B cell (primary cell): ENCODE results near the gene POLE.

Experiments
- CTCF ChIP-seq: fragments of 200-600 bp; IDR thresholded peaks from one replicate; pipeline ENCODE4 v1.8.0; 2022; ENCODE audit warnings: antibody characterized with exemption, mild to moderate bottlenecking
- EZH2 ChIP-seq: IDR thresholded peaks from 2 replicates; pipeline ENCODE4 v1.6.1; 2012; ENCODE audit warnings: borderline replicate concordance, low read depth, mild to moderate bottlenecking, moderate library complexity, low read length; ENCODE audit not compliant: insufficient read depth, poor library complexity, severe bottlenecking

- TF ChIP-seq EZH2 (no peak), CTCF (no peak)
These were observed 324 bp downstream of the POLE start for GRCh38 chr12:132686825-132687210.
